ENCODE results near the gene NDST3.

The NDST3 gene

GRCh38 chr4:118014831-118015230 lies 19.5 kb upstream of the NDST3 start:
- Histone ChIP-seq H3K79me2 (ENCODE audit: low read length) (no peaks in the 10 kb centered on the region), H3K27ac (ENCODE audit: low read length) (no peak overlapping the region), H3K4me1 (ENCODE audit: low read length) (no peaks in the 10 kb centered on the region), H3K9ac (ENCODE audit: low read length) (no peak overlapping the region), H3F3A (ENCODE audit: insufficient read depth, low read length) (no peaks in the 10 kb centered on the region), H3K9me3 (replicated peaks; ENCODE audit: insufficient read depth, low read length) (no peaks in the 10 kb centered on the region), H3K36me3 (replicated peaks; ENCODE audit: insufficient read depth, low read length) (no peaks in the 10 kb centered on the region), H3K9me2 (replicated peaks; ENCODE audit: insufficient read depth, low read length) (no peaks in the 10 kb centered on the region), H3K4me3 (ENCODE audit: low read length) (no peak overlapping the region), H2AFZ (ENCODE audit: low read length) (no peak overlapping the region), H3K27me3 (replicated peaks; ENCODE audit: insufficient read depth, low read length) (no peaks in the 10 kb centered on the region), H3K4me2 (ENCODE audit: low read depth, low read length) (no peak overlapping the region), H4K20me1 (ENCODE audit: insufficient read depth, low read length) (no peaks in the 10 kb centered on the region)
- DNase-seq, result no peak
- TF ChIP-seq EZH2 (optimal IDR thresholded peaks at IDR 0.05; ENCODE audit: low read depth, low read length) (no peak), EZH2phosphoT487 (IDR thresholded peaks at IDR 0.05; ENCODE audit: low read length) (no peak), CTCF (IDR thresholded peaks at IDR 0.05; ENCODE audit: low read length) (no peak)

GRCh38 chr4:118018381-118019145 lies 15.7 kb upstream of the NDST3 start:
- H3K4me3 ChIP-seq (ENCODE audit: low read length), result no peak overlapping the region
- no peaks in the 10 kb centered on the region for H3K27me3 ChIP-seq (replicated peaks; ENCODE audit: insufficient read depth, low read length)
- H3K4me2 ChIP-seq (ENCODE audit: low read depth, low read length), result no peak overlapping the region
- H3K9me3 ChIP-seq (replicated peaks; ENCODE audit: insufficient read depth, low read length), result no peaks in the 10 kb centered on the region
- no peaks in the 10 kb centered on the region for H4K20me1 ChIP-seq (ENCODE audit: insufficient read depth, low read length)
- no peaks in the 10 kb centered on the region for H3K4me1 ChIP-seq (ENCODE audit: low read length)
- no peaks in the 10 kb centered on the region for H3K36me3 ChIP-seq (replicated peaks; ENCODE audit: insufficient read depth, low read length)
- no peaks in the 10 kb centered on the region for H3K9me2 ChIP-seq (replicated peaks; ENCODE audit: insufficient read depth, low read length)
- no peak overlapping the region for H2AFZ ChIP-seq (ENCODE audit: low read length)
- no peak for TF ChIP-seq EZH2phosphoT487 (IDR thresholded peaks at IDR 0.05; ENCODE audit: low read length)
- no peak for TF ChIP-seq EZH2 (optimal IDR thresholded peaks at IDR 0.05; ENCODE audit: low read depth, low read length)
- no peak for TF ChIP-seq CTCF (IDR thresholded peaks at IDR 0.05; ENCODE audit: low read length)
- no peak overlapping the region for H3K27ac ChIP-seq (ENCODE audit: low read length)
- no peaks in the 10 kb centered on the region for H3K79me2 ChIP-seq (ENCODE audit: low read length)
- no peak for DNase-seq
- no peaks in the 10 kb centered on the region for H3F3A ChIP-seq (ENCODE audit: insufficient read depth, low read length)
- H3K9ac ChIP-seq (ENCODE audit: low read length), result no peak overlapping the region

GRCh38 chr4:118026806-118027205 lies 7.5 kb upstream of the NDST3 start:
- Histone ChIP-seq H3K9me3 (replicated peaks; ENCODE audit: insufficient read depth, low read length) (no peaks in the 10 kb centered on the region), H3K27ac (ENCODE audit: low read length) (no peak overlapping the region), H3K27me3 (replicated peaks; ENCODE audit: insufficient read depth, low read length) (no peaks in the 10 kb centered on the region), H3K79me2 (ENCODE audit: low read length) (no peaks in the 10 kb centered on the region), H2AFZ (ENCODE audit: low read length) (no peak overlapping the region), H3K4me2 (ENCODE audit: low read depth, low read length) (no peak overlapping the region), H3K9me2 (replicated peaks; ENCODE audit: insufficient read depth, low read length) (no peaks in the 10 kb centered on the region), H3K9ac (ENCODE audit: low read length) (no peak overlapping the region), H3K4me1 (ENCODE audit: low read length) (no peaks in the 10 kb centered on the region), H3F3A (ENCODE audit: insufficient read depth, low read length) (no peaks in the 10 kb centered on the region), H3K4me3 (ENCODE audit: low read length) (no peak overlapping the region), H4K20me1 (ENCODE audit: insufficient read depth, low read length) (no peaks in the 10 kb centered on the region), H3K36me3 (replicated peaks; ENCODE audit: insufficient read depth, low read length) (no peaks in the 10 kb centered on the region)
- no peak for TF ChIP-seq EZH2 (optimal IDR thresholded peaks at IDR 0.05; ENCODE audit: low read depth, low read length)
- no peak for TF ChIP-seq EZH2phosphoT487 (IDR thresholded peaks at IDR 0.05; ENCODE audit: low read length)
- no peak for TF ChIP-seq CTCF (IDR thresholded peaks at IDR 0.05; ENCODE audit: low read length)
- no peak for DNase-seq
